Pancreas (tissue), 10 donors: ENCODE measurements around the gene BRICD5. TPM values are rescaled to one million over a fixed set of nuclear protein-coding genes. Genes with fewer than 3 reads are reported as not detected.
A peak's percentile ranks its signal among the peaks of the same experiment; 100 is the strongest.

ENCODE experiments used
- ATAC-seq, 4 donors: fragments of 200-7000 bp; cut with Tn5 transposase; one replicate each; pipeline versions ENCODE4 v1.8.0 to v1.9.1; 2020; ENCODE audit warnings: mild to moderate bottlenecking in 4 of 4, moderate library complexity in 4 of 4
- DNase-seq, 6 donors: peaks; one replicate each; pipeline ENCODE4 v3.0.0-alpha.2; 2020
- FAIRE-seq: peaks from 2 replicates; lab custom pipeline; 2012; peaks lifted over from hg19 to GRCh38; lab: Jason Lieb, UNC
- H3K27ac ChIP-seq, 4 donors: fragments of 200-600 bp; sonication (generic); 1 replicate in 3 of 4; 2 replicates in 1 of 4; pipeline versions ENCODE4 v1.5.0 to v1.8.0; 2020
- H3K27me3 ChIP-seq, 4 donors: fragments of 200-600 bp; one replicate each; pipeline ENCODE4 v1.8.0; 2021
- H3K36me3 ChIP-seq, 3 donors: fragments of 200-600 bp; sonication (generic) in 1 of 3; one replicate each; pipeline versions ENCODE4 v1.5.0 to v1.8.0; 2020 to 2021
- H3K4me1 ChIP-seq, 3 donors: fragments of 200-600 bp; one replicate each; pipeline ENCODE4 v1.8.0; 2021
- H3K4me3 ChIP-seq, 4 donors: fragments of 200-600 bp; sonication (generic) in 2 of 4; one replicate each; pipeline versions ENCODE4 v1.5.0 to v1.8.0; 2020 to 2021
- H3K9me3 ChIP-seq, 4 donors: fragments of 200-600 bp; one replicate each; pipeline ENCODE4 v1.8.0; 2021
- CTCF ChIP-seq, 4 donors: fragments of 200-600 bp; sonication (generic) in 3 of 4; IDR thresholded peaks; one replicate each; pipeline versions ENCODE4 v1.5.0 to v1.8.0; 2021; ENCODE audit warnings: antibody characterized with exemption in 4 of 4
- WGBS, 2 donors: extraction: QIAGEN DNeasy Blood & Tissue Kit; methylation state at CpG; one replicate each; pipeline ENCODE4 v1.1.7; 2013; 5-methylcytosine and 5-hydroxymethylcytosine counted together
- intact Hi-C, 3 donors: fragments of 100-400 bp; cut with DNase I; formaldehyde crosslinking; loops; one replicate each; pipeline versions ENCODE4 v1.11.1 to v1.14.2; 2022
- polyA plus RNA-seq, 2 donors: library from polyadenylated mRNA; stranded (reverse); fragments of 200-250 nt; gene quantifications; one replicate each; pipeline ENCODE4 v1.2.3, GENCODE V29; 2013
- total RNA-seq, 6 donors: library from RNA; stranded (reverse); fragmentation: NEBNext Ultra II Directional in 4 of 6; extraction: Animal tissue kit (Norgen Biotek cat#: 25700) in 4 of 6; gene quantifications; one replicate each; pipeline versions ENCODE4 v1.2.1 to v1.2.4, GENCODE V29; 2021 to 2023
- donor health status: healthy with polysubstance abuse.
- donor health status: DM: no; HTN: no; CAD: no; lungs with moderate emphysema.
- donor health status: DM: no; HTN: no; CAD: no.
- donor health status: control.
- donor health status: control.
- donor health status: Bipolar disorder and iron deficiency.
- donor health status: DM: yes; HTN: yes; CAD: no.
- donor health status: DM: no; HTN: no; CAD: no.
- donor health status: DM: no; HTN: no; CAD: no.
- donor health status: DM: yes; HTN: yes; CAD: no.

BRICD5 gene
- total and polyA plus RNA-seq, 8 donors, result 1.0 to 24.5 (median 2.1) TPM

- Histone ChIP-seq H3K27ac (no peak overlapping the region), H3K27me3 (no peaks in the 10 kb centered on the region), H3K4me1 (peaks cover 12 to 29% (median 18%) of the 10 kb centered on the region in 3 donors), H3K4me3 (no peak overlapping the region), H3K36me3 (peaks cover 0 to 23% (median 5%) of the 10 kb centered on the region in 3 donors), H3K9me3 (no peaks in the 10 kb centered on the region)
- peak in 2 of 6 donors; percentile 45 to 74 for DNase-seq
- intact Hi-C loops, result no loop called here
- no peak for ATAC-seq
- WGBS, 2 donors, result 92 to 93% methylated on average over 28 to 29 of the region's 29 CpGs
- FAIRE-seq, result no peak
- TF ChIP-seq CTCF (IDR thresholded peaks at IDR 0.05), result no peak
These were observed 1.2 kb downstream of the BRICD5 start for GRCh38 chr16:2209258-2210008.

- no peak for TF ChIP-seq CTCF (IDR thresholded peaks at IDR 0.05)
- ATAC-seq (no peak), FAIRE-seq (no peak), DNase-seq (peak in 2 of 6 donors; percentile 41 to 75)
- Histone ChIP-seq H3K36me3 (peaks cover 0 to 23% (median 5%) of the 10 kb centered on the region in 3 donors), H3K4me3 (no peak overlapping the region), H3K27me3 (no peaks in the 10 kb centered on the region), H3K27ac (no peak overlapping the region), H3K9me3 (no peaks in the 10 kb centered on the region), H3K4me1 (peaks cover 8 to 26% (median 17%) of the 10 kb centered on the region in 3 donors)
- 93 to 96% methylated on average over 9 of the region's 9 CpGs for WGBS, 2 donors
- intact Hi-C loops, result no loop called here
These were observed 1.9 kb downstream of the BRICD5 start for GRCh38 chr16:2208772-2209171.

- DNase-seq, result peak in 2 of 6 donors; percentile 52 to 78
- FAIRE-seq, result no peak
- H3K4me3 ChIP-seq, result no peak overlapping the region
- H3K4me1 ChIP-seq, result peaks cover 5 to 22% (median 12%) of the 10 kb centered on the region in 3 donors
- H3K36me3 ChIP-seq, result peaks cover 0 to 23% (median 5%) of the 10 kb centered on the region in 3 donors
- no peak for TF ChIP-seq CTCF (IDR thresholded peaks at IDR 0.05)
- intact Hi-C loops, result no loop called here
- no peaks in the 10 kb centered on the region for H3K9me3 ChIP-seq
- ATAC-seq, result no peak
- no peak overlapping the region for H3K27ac ChIP-seq
- no peaks in the 10 kb centered on the region for H3K27me3 ChIP-seq
- WGBS, 2 donors, result 83 to 88% methylated on average over 19 to 23 of the region's 23 CpGs
These were observed 2.4 kb downstream of the BRICD5 start for GRCh38 chr16:2208308-2208707.

- Histone ChIP-seq H3K4me1 (peaks cover under 1 to 18% (median 8%) of the 10 kb centered on the region in 3 donors), H3K27me3 (no peaks in the 10 kb centered on the region), H3K36me3 (peaks cover 0 to 23% (median 5%) of the 10 kb centered on the region in 3 donors), H3K4me3 (no peak overlapping the region), H3K27ac (no peak overlapping the region), H3K9me3 (no peaks in the 10 kb centered on the region)
- 91 to 94% methylated on average over 9 of the region's 9 CpGs for WGBS, 2 donors
- intact Hi-C loops, result no loop called here
- DNase-seq (peak in 1 of 6 donors; percentile 66), ATAC-seq (no peak), FAIRE-seq (no peak)
- TF ChIP-seq CTCF (IDR thresholded peaks at IDR 0.05), result no peak
These were observed 2.8 kb downstream of the BRICD5 start for GRCh38 chr16:2207872-2208271.
